Natural killer cell treated with Interleukin-12 subunit alpha and Interleukin-12 subunit beta and Interleukin-15 and Interleukin-18, amount 100 ng/mL, for 72 hours (primary cell): ENCODE data around the gene CCDC186. TPM values are rescaled to one million over a fixed set of nuclear protein-coding genes. Genes with fewer than 3 reads are reported as not detected.

Source experiments
- ATAC-seq, 2 donors: fragments of 150-1000 bp; cut with Tn5 transposase in 1 of 2; sonication (Bioruptor Pico), chemical (Tn5 transposase) in 1 of 2; 2 replicates each; pipeline ENCODE4 v1.10.0; 2021
- DNase-seq: peaks from one replicate; pipeline ENCODE4 v3.0.0; 2022; ENCODE audit warnings: low spot score
- H3K27ac Mint-ChIP-seq, 2 donors: 1 replicate in 1 of 2; 2 replicates in 1 of 2; pipeline ENCODE4 v1.8.0; 2022; ENCODE audit warnings: mixed read lengths in 2 of 2, mild to moderate bottlenecking in 1 of 2, moderate library complexity in 1 of 2
- H3K27me3 Mint-ChIP-seq, 2 donors: 1 replicate in 1 of 2; 2 replicates in 1 of 2; pipeline ENCODE4 v1.8.0; 2022; ENCODE audit warnings: mixed read lengths in 2 of 2
- H3K36me3 Mint-ChIP-seq: one replicate; pipeline ENCODE4 v1.8.0; 2022; ENCODE audit warnings: mixed read lengths
- H3K4me1 Mint-ChIP-seq, 2 donors: 1 replicate in 1 of 2; 2 replicates in 1 of 2; pipeline ENCODE4 v1.8.0; 2022; ENCODE audit warnings: low read depth in 2 of 2, mixed read lengths in 2 of 2, mild to moderate bottlenecking in 1 of 2
- H3K4me3 Mint-ChIP-seq: one replicate; pipeline ENCODE4 v1.8.0; 2022; ENCODE audit warnings: mixed read lengths
- H3K9me3 Mint-ChIP-seq: 2 replicates; pipeline ENCODE4 v1.8.0; 2022; ENCODE audit warnings: mixed read lengths
- total RNA-seq, 2 donors: library from RNA; stranded (reverse); gene quantifications; one replicate each; pipeline ENCODE4 v1.2.3, GENCODE V29; 2022

Gene CCDC186
- total RNA-seq, 2 donors from 2014 or later: 22.4 to 24.1 TPM

DNA sequence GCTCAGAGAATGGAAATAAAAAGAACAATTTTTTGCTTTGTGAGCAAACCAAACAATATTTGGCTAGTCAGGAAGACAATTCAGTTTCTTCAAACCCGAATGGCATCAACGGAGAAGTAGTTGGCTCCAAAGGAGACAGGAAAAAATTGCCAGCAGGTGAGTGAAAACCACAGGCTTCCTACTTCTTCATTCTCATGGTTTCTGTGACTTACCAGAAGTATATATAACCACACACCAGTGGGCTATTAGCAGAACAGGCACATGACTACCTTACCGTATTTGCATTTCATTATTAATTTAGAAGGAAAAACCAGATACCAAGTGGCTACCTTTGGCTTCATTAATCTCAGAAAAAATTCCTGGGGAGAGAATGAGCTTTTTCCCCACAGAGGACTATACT lies 14.0 kb upstream of the CCDC186 start:
- H3K9me3 Mint-ChIP-seq: no peaks in the 10 kb centered on the region
- no peaks in the 10 kb centered on the region for H3K36me3 Mint-ChIP-seq

DNA sequence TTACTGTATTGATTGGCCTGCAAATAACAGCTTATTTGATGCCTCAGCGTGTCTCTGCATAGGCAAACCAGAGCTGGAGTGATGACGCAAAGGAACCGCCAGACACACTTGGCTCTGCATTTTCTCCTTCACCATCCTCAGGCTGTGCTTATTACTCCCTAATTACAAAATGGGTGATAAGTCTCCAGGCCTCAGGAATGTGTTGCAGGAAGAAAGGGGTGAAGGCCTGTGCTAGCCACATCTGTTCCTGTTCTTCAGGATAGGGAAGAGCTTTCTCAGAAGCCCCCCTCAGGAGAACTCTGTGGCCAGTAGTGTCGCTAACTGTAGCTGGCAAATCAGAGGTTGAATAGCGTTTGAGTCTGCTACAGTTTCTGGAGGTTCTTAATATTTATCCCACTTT lies 10.3 kb upstream of the CCDC186 start:
- Mint-ChIP-seq H3K36me3 (no peaks in the 10 kb centered on the region), H3K4me3 (no peak overlapping the region), H3K9me3 (no peaks in the 10 kb centered on the region), H3K27ac (no peak overlapping the region), H3K27me3 (peaks cover 11 to 12% of the 10 kb centered on the region in 2 donors), H3K4me1 (no peaks in the 10 kb centered on the region)
- DNase-seq: no peak
- no peak for ATAC-seq

More for the DNA sequence above, 14.0 kb upstream of the CCDC186 start:
- no peak overlapping the region for H3K4me3 Mint-ChIP-seq
- DNase-seq (no peak), ATAC-seq (no peak)
- H3K27me3 Mint-ChIP-seq: peaks cover 13 to 17% of the 10 kb centered on the region in 2 donors
- H3K4me1 Mint-ChIP-seq: no peaks in the 10 kb centered on the region
- H3K27ac Mint-ChIP-seq: no peak overlapping the region

GRCh38 chr10:114183563-114183962 lies 9.6 kb upstream of the CCDC186 start:
- no peak overlapping the region for H3K4me3 Mint-ChIP-seq

DNA sequence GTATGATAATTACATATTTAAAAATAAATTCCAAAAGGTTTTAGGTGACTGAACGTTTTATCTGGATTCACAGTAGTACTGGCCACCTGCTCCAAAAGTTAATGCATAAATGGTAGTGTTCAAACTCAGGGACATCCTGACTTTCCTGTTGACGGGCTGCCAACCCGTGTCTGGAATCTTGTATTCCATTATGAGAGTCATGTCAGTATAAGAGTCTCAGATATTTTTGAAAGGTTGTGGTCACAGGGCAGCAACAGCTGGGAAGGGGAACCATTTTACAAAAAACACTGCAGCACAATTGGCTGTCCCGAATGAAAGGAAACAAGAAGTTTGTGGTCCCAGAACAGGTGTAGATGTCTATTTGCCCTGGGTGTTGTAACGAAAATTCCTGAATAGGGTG lies 8.0 kb upstream of the CCDC186 start:
- Mint-ChIP-seq H3K4me3 (no peak overlapping the region), H3K4me1 (no peaks in the 10 kb centered on the region), H3K27me3 (peaks cover 3 to 8% of the 10 kb centered on the region in 2 donors), H3K27ac (no peak overlapping the region), H3K36me3 (no peaks in the 10 kb centered on the region), H3K9me3 (no peaks in the 10 kb centered on the region)
- DNase-seq: no peak
- ATAC-seq: no peak

More at GRCh38 chr10:114183563-114183962, 9.6 kb upstream of the CCDC186 start:
- no peak for DNase-seq
- no peak for ATAC-seq
- H3K9me3 Mint-ChIP-seq: no peaks in the 10 kb centered on the region
- no peaks in the 10 kb centered on the region for H3K36me3 Mint-ChIP-seq
- no peaks in the 10 kb centered on the region for H3K4me1 Mint-ChIP-seq
- H3K27ac Mint-ChIP-seq: no peak overlapping the region
- H3K27me3 Mint-ChIP-seq: peaks cover 12 to 13% of the 10 kb centered on the region in 2 donors

DNA sequence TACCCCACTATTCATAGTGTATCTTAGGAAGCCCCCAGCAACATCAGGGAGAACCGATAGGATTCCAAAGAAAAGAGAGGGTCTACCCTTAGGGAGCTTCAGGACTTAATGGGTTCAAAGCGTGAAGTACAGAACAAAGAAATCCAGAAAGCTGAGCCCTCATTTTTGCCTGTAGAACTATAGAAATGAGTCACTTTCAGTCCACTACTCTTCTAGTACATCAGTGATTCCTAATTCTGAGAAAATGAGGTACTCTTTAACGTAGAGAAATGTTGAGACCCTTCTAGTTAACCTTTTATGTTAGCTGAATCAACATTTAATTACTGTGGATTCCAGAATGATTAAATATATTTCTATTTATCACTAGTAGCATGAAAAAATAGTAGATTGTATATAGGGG lies 6.9 kb upstream of the CCDC186 start:
- Mint-ChIP-seq H3K27me3 (peaks cover 0 to 10% of the 10 kb centered on the region in 2 donors), H3K4me1 (no peaks in the 10 kb centered on the region), H3K9me3 (no peaks in the 10 kb centered on the region), H3K36me3 (no peaks in the 10 kb centered on the region), H3K4me3 (no peak overlapping the region), H3K27ac (no peak overlapping the region)
- ATAC-seq: peak in 1 of 2 donors; percentile 13
- no peak for DNase-seq

GRCh38 chr10:114179747-114180146 lies 5.7 kb upstream of the CCDC186 start:
- Mint-ChIP-seq H3K36me3 (no peaks in the 10 kb centered on the region), H3K9me3 (no peaks in the 10 kb centered on the region), H3K4me1 (peaks cover 3 to 4% of the 10 kb centered on the region in 2 donors), H3K4me3 (no peak overlapping the region), H3K27ac (no peak overlapping the region), H3K27me3 (peaks cover 0 to 13% of the 10 kb centered on the region in 2 donors)
- ATAC-seq (no peak), DNase-seq (no peak)

GRCh38 chr10:114179148-114179547 lies 5.1 kb upstream of the CCDC186 start, which contains the start of gene TDRD1:
TSS of gene TDRD1 (plus strand) at chr10:114179353. CDS start at chr10:114187832, 8,479 bp downstream.
- Mint-ChIP-seq H3K27ac (no peak within 1 kb of the TSS), H3K27me3 (peaks cover 0 to 12% of the 10 kb centered on the region in 2 donors), H3K4me3 (no peak within 1 kb of the TSS), H3K4me1 (peaks cover 8% of the 10 kb centered on the region in 2 donors), H3K9me3 (no peaks in the 10 kb centered on the region), H3K36me3 (no peaks in the 10 kb centered on the region)
- ATAC-seq: no peak
- peak; percentile 60 for DNase-seq

DNA sequence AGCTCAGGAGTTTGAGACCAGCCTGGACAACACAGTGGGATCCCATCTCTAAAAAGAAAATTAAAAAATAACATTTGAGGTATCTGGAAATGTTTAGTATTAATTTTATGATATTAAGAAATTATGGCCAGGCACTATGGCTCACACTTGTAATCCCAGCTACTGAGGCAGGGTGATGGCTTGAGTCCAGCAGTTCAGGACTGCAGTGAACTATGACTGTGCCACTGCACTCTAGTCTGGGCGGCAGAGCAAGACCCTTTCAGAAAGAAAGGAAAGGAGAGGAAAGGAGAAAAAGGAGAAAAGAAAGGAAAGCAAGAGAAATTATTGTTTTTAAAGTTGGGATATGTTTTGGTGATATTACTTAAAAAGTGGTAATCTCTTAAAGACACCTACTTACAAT lies 2.5 kb upstream of the CCDC186 start:
- Mint-ChIP-seq H3K27me3 (peaks cover 0 to 8% of the 10 kb centered on the region in 2 donors), H3K4me3 (no peak overlapping the region), H3K4me1 (peaks cover 22 to 23% of the 10 kb centered on the region in 2 donors), H3K27ac (no peak overlapping the region), H3K9me3 (no peaks in the 10 kb centered on the region), H3K36me3 (no peaks in the 10 kb centered on the region)
- ATAC-seq (no peak), DNase-seq (no peak)

DNA sequence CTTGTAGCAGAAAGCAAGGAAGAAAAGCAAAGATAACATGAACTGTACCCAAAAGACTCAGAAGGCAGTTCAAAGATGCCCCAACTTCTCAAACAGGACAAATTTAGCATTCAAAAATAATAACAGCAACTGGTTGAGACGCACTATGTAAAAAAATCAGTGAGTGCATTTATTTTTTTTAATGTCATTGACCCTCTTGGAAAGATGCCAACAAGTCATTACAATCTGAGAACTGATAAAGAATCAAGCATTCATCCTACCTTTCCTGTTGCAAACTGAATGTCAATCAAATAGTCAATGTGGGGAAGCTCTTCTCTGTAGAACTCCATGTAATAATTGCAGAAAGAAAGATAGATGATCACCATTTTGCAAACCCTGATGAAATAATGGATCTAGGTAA lies 1.7 kb upstream of the CCDC186 start:
- H3K4me3 Mint-ChIP-seq: peak overlapping the region; percentile 26
- H3K4me1 Mint-ChIP-seq: peaks cover 22 to 23% of the 10 kb centered on the region in 2 donors
- H3K27me3 Mint-ChIP-seq: peaks cover 0 to 8% of the 10 kb centered on the region in 2 donors
- DNase-seq: no peak
- H3K36me3 Mint-ChIP-seq: no peaks in the 10 kb centered on the region
- H3K27ac Mint-ChIP-seq: no peak overlapping the region
- H3K9me3 Mint-ChIP-seq: no peaks in the 10 kb centered on the region
- ATAC-seq: no peak

DNA sequence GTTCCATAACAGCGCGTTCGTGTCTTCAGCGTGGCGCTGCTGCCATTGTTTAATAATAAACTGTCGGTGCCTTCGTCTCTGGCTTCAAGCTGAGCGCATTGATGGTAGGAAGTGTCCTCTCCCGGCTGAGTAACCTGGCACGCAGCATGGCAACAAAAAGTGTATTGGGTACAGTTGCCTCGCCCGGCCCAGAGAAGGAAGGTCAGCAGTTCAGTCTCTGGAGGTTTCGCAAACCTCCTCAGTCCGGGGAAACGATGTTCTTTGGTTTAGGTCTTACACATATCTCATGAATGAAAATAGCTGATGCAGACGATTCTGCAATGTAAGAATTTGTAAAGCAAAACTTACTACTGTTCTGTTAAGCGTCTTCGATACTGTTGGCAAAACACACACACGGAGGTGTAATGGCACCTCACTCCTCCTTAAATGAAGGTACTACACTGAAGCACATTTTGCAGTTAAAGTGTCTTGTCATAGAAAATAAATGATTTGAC lies 739 bp upstream of the CCDC186 start:
- peak; percentile 24 to 31 for ATAC-seq
- H3K9me3 Mint-ChIP-seq: no peaks in the 10 kb centered on the region

GRCh38 chr10:114173603-114173920 lies 441 bp downstream of the CCDC186 start:
- peaks cover 4% of the 10 kb centered on the region for H3K36me3 Mint-ChIP-seq
- H3K9me3 Mint-ChIP-seq: no peaks in the 10 kb centered on the region
- H3K27me3 Mint-ChIP-seq: peaks cover 0 to 6% of the 10 kb centered on the region in 2 donors
- peak overlapping the region; percentile 92 for H3K4me3 Mint-ChIP-seq
- peak overlapping the region; percentile 99 to 100 for H3K27ac Mint-ChIP-seq
- no peak for ATAC-seq
- H3K4me1 Mint-ChIP-seq: peaks cover 25 to 26% of the 10 kb centered on the region in 2 donors
- DNase-seq: no peak

More for the DNA sequence above, 739 bp upstream of the CCDC186 start:
- Mint-ChIP-seq H3K36me3 (no peaks in the 10 kb centered on the region), H3K27me3 (peaks cover 0 to 8% of the 10 kb centered on the region in 2 donors), H3K4me3 (peak overlapping the region; percentile 92), H3K4me1 (peaks cover 22 to 23% of the 10 kb centered on the region in 2 donors), H3K27ac (peak overlapping the region; percentile 99 to 100)
- DNase-seq: no peak

DNA sequence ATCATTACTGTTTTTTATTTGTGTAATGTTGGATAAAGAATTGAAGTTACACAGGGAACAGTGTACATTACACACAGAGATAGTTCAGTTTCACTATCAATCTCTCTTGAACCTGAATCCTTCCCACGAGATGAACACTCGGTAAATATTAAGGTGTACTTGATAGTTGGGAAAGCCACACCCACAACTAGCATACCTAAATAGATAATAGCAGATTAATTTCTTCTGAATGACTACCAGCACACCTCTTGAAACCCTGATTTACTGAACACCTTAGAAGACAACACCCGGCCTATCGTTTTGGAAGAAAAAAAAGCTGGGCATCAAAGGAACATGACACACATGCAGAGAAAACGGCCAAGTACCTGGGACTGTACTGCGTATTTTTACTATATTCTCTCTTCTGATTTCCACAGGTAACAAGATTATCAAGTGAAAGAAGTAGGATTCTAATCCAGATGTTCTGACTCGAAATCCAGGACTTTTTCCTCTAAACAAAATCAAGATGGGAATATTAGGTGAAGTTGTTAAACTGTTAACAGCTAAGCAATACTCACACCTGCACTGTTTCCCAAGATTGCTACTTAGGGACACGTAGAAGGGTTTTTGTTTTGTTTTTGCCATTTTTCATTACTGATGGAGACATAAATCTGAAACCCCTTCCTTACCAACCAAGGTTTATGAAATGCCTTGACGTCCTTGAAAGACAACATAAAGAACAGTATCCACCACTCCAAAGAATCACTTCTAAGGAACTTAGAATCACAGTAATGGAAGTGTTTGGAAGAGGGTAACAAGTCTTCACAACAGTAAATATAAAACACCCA lies 1.0 kb downstream of the CCDC186 start:
- peaks cover 0 to 6% of the 10 kb centered on the region in 2 donors for H3K27me3 Mint-ChIP-seq
- peaks cover 9% of the 10 kb centered on the region for H3K36me3 Mint-ChIP-seq
- H3K4me3 Mint-ChIP-seq: peak overlapping the region; percentile 92
- no peaks in the 10 kb centered on the region for H3K9me3 Mint-ChIP-seq
- H3K27ac Mint-ChIP-seq: peak overlapping the region; percentile 99 to 100
- H3K4me1 Mint-ChIP-seq: peaks cover 28 to 31% of the 10 kb centered on the region in 2 donors
- no peak for ATAC-seq
- no peak for DNase-seq

GRCh38 chr10:114172216-114172615 lies 1.8 kb downstream of the CCDC186 start:
- H3K4me1 Mint-ChIP-seq: peaks cover 32 to 35% of the 10 kb centered on the region in 2 donors
- peak overlapping the region; percentile 99 to 100 for H3K27ac Mint-ChIP-seq
- H3K36me3 Mint-ChIP-seq: peaks cover 9% of the 10 kb centered on the region

GRCh38 chr10:114168450-114169009 lies 5.5 kb downstream of the CCDC186 start:
- Mint-ChIP-seq H3K4me1 (peaks cover 37 to 45% of the 10 kb centered on the region in 2 donors), H3K4me3 (peak overlapping the region; percentile 38), H3K27ac (peak overlapping the region; percentile 6 to 51), H3K27me3 (no peaks in the 10 kb centered on the region), H3K36me3 (peaks cover 9% of the 10 kb centered on the region), H3K9me3 (no peaks in the 10 kb centered on the region)
- no peak for DNase-seq
- peak in 1 of 2 donors; percentile 30 for ATAC-seq

More at GRCh38 chr10:114172216-114172615, 1.8 kb downstream of the CCDC186 start:
- Mint-ChIP-seq H3K4me3 (peak overlapping the region; percentile 92), H3K9me3 (no peaks in the 10 kb centered on the region), H3K27me3 (peaks cover 0 to 6% of the 10 kb centered on the region in 2 donors)
- ATAC-seq: no peak
- DNase-seq: no peak
